A375 (cell line): Measurements from ENCODE around the gene CDS2. TPM values are rescaled to one million over a fixed set of nuclear protein-coding genes. Genes with fewer than 3 reads are reported as not detected.

Source experiments
- small RNA-seq: library from RNA; depleted of rRNA; stranded (forward); fragments of <200 nt; gene quantifications from one replicate; pipeline ENCODE3, GENCODE V24; 2014
- total RNA-seq: library from RNA; depleted of rRNA; stranded (reverse); fragments of >200 nt; shearing (Covaris generic); gene quantifications from 2 replicates; pipeline ENCODE4 v1.2.3, GENCODE V29; 2014; rRNA removed

CDS2 gene
- 8.4 and 9.6 TPM in 2 replicates for total RNA-seq

GRCh38 chr20:5126512-5127203, at the start of gene CDS2:
Gene CDS2, plus strand, starts transcription at chr20:5127008. Its CDS starts 85 bp downstream, at chr20:5127093.

GRCh38 chr20:5119435-5120184, 7.2 kb upstream of the CDS2 start, which contains the start of gene PCNA:
Gene PCNA, minus strand, starts transcription at chr20:5119958. Its CDS starts 160 bp downstream, at chr20:5119798.

Small RNA genes lying within 50 kb of the gene (small RNA-seq; reads per million reads assigned to genes)
- gene RF00019 (not detected), gene RF00568 (not detected), gene RNA5SP474 (0.29 reads per million)

Other genes with a start within 250 kb of the CDS2 start
- 15.3 and 16.3 TPM in 2 replicates for gene SLC23A2, start 125.5 kb upstream of the CDS2 start, total RNA-seq
- gene TMEM230, start 13.9 kb upstream of the CDS2 start, total RNA-seq: 125 and 128 TPM in 2 replicates
- 169 and 205 TPM in 2 replicates for gene PCNA, start 7.0 kb upstream of the CDS2 start, total RNA-seq
- not detected in 2 replicates for gene PROKR2, start 189.9 kb downstream of the CDS2 start, total RNA-seq